ENCODE data around the gene PDXK. TPM values are rescaled to one million over a fixed set of nuclear protein-coding genes. Genes with fewer than 3 reads are reported as not detected.

The PDXK gene
- total RNA-seq (2022; extraction: Qiagen RNA extraction): 253 to 364 TPM (median 328 TPM) in 5 replicates

GRCh38 chr21:43718872-43719747, at the start of gene PDXK:
PDXK (plus strand) TSS chr21:43719129; CDS start chr21:43719295, 166 bp downstream.

DNA sequence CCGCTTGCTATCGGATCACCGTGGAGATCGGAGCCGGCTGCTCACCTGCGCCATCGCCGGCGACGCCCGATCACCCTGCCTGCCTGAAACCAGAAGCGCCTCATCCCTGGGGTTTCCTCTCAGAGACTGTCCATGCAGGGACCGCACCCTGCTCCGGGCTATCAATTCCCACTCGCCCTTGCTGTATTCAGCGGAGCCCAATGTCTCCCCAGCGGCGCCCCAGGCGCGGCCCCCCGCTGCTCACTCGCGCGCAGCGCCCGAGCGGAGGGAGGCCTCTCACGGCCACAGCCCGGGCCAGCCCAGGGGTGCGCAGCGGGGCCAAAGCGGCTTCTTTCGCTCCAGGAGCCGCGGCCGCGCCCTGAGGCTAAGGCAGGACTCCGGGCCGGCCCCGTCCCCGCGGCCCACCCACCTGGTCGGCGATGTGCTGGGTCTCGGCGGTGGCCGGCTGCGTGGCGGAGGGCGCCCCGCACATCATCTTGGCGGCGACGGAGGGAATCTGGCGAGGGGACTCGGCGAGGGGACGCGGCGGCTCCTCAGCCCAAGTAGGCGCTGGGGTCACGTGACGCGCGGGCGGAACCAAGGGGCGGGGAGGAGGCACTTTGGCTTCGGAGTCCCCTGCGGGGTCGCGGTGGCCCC, 57.0 kb downstream of the PDXK start, which contains the start of gene CSTB:
Gene CSTB (minus strand): TSS at position 514 of the 636 bp plus-strand sequence. CDS start 39 bp downstream, at position 475.

GRCh38 chr21:43789276-43790009, 70.5 kb downstream of the PDXK start, which contains the start of gene RRP1:
RRP1 (plus strand) TSS chr21:43789577; CDS start chr21:43789630, 53 bp downstream.

Other genes with a start within 250 kb of the PDXK start
- gene HSF2BP, start 59.6 kb upstream of the PDXK start, total RNA-seq (2022; extraction: Qiagen RNA extraction): 1.6 to 2.2 TPM (median 1.8 TPM) in 5 replicates
- gene RRP1B, start 59.6 kb upstream of the PDXK start, total RNA-seq (2022; extraction: Qiagen RNA extraction): 35.2 to 47.5 TPM (median 45.3 TPM) in 5 replicates
- 83.6 to 96.7 TPM (median 86.2 TPM) in 5 replicates for gene CSTB, start 57.2 kb downstream of the PDXK start, total RNA-seq (2022; extraction: Qiagen RNA extraction)
- gene RRP1, start 70.4 kb downstream of the PDXK start, total RNA-seq (2022; extraction: Qiagen RNA extraction): 33.3 to 38.3 TPM (median 36.6 TPM) in 5 replicates
- gene AGPAT3, start 146.1 kb downstream of the PDXK start, total RNA-seq (2022; extraction: Qiagen RNA extraction): 17.8 to 30.7 TPM (median 29.0 TPM) in 5 replicates